ENCODE results near the gene CDK17.

The CDK17 gene

DNA sequence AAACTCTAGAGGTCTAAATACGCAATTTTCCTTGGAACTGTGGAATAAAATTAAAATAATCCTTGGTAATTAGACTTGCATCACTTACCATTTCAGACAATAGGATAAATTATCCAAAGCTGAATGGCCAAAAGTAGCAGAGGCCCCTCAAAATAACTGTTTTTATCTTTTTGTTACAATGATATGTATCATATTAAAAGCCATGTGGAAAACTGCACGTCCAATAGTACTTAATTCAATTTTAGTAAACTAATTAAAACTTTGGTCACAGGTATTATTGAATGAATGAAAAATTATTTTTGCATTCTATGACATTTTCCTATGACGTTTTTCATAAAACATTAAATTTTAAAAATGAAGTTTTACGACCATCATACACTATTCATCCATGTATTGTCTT, 98.5 kb downstream of the CDK17 start:
- H3K36me3 ChIP-seq (replicated peaks): peaks cover 10% of the 10 kb centered on the region; the same call in 1 of the 2 replicates
- H3K9me3 ChIP-seq: no peaks in the 10 kb centered on the region
- in situ Hi-C loops (cut with MboI; ENCODE audit: low sequenced_read_pairs): no loop called here
- no peak overlapping the region for H3K4me3 ChIP-seq
- peaks cover 23% of the 10 kb centered on the region for H3K4me1 ChIP-seq
- H3K27me3 ChIP-seq (ENCODE audit: low read depth): no peaks in the 10 kb centered on the region
- no peak for DNase-seq (ENCODE audit: low spot score in 2 of 2)

DNA sequence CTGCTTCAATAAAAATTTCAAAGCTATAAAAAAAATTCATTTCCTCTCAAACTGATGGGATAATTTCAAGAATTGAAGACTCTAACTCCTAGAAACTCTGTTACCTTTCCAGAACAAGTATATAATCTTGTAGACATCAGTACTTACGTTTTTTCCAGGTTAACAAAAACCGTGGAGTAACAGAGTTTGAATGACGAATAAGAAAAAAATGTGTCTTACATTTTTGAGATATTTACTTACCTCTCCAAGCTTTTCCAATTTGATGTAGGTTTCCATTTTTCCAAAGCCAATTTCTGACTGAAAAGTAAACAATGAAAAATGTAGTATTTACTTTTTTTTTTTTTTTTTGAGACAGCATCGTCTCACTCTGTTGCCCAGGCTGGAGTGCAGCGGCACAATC, 100.2 kb downstream of the CDK17 start:
- peaks cover 22% of the 10 kb centered on the region for H3K4me1 ChIP-seq
- no peak for DNase-seq (ENCODE audit: low spot score in 2 of 2)
- in situ Hi-C loops (cut with MboI; ENCODE audit: low sequenced_read_pairs): no loop called here
- no peaks in the 10 kb centered on the region for H3K9me3 ChIP-seq
- H3K36me3 ChIP-seq (replicated peaks): peaks cover 11% of the 10 kb centered on the region; the same call in 1 of the 2 replicates
- no peak overlapping the region for H3K4me3 ChIP-seq
- no peaks in the 10 kb centered on the region for H3K27me3 ChIP-seq (ENCODE audit: low read depth)

DNA sequence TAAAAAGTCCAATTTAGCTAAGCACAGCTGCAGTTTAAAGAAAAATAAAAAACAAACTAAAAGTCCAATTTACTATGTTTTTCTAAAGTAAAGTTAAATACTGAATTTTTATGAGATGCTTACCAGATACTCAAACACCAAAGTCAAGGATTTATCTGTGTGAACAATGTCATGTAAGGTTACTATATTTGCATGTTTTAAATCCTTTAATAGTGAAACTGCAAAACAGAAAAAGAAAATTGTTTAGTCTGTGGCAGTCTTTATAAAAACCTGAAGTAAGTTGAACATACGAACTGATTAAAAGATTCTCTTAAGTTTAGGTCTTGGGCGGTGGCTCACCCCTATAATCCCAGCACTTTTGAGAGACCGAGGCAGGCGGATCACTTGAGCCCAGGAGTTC, 102.7 kb downstream of the CDK17 start:
- H3K36me3 ChIP-seq (replicated peaks): peaks cover 16% of the 10 kb centered on the region; the same call in 1 of the 2 replicates
- no peak for DNase-seq (ENCODE audit: low spot score in 2 of 2)
- no peaks in the 10 kb centered on the region for H3K27me3 ChIP-seq (ENCODE audit: low read depth)
- in situ Hi-C loops (cut with MboI; ENCODE audit: low sequenced_read_pairs): no loop called here
- no peaks in the 10 kb centered on the region for H3K9me3 ChIP-seq
- H3K4me3 ChIP-seq: no peak overlapping the region
- H3K4me1 ChIP-seq: peaks cover 3% of the 10 kb centered on the region

DNA sequence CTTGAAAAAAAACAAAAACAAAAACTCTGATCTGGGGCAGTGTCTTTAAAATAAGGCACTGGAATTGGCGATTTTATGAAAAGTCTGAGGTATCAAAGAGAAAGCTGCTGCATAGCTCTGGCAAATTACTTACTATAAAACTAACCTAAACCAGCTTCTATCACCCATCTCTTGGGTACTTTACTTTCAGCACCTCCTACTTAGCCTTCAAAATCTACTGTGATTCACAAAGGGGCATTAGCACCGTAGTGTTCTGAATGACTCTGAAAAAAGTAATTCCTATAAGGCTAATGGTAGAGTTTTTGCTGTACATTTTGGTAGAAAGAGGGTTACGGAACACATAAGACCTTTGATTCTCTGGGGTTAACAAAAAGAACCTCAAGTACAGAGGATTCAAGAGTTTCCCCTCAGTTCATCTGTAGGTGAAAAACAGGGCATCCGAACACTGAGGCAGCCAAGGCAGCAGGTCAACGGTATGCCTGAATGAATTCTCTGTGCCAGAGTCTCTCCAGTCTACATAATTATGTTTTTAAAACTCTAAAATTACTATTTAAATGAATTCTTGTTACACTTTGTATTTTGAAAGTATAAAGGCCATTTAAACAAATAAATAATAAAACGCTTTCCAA, 104.6 kb downstream of the CDK17 start:
- in situ Hi-C loops (cut with MboI; ENCODE audit: low sequenced_read_pairs): no loop called here
- H3K36me3 ChIP-seq (replicated peaks): peaks cover 16% of the 10 kb centered on the region; the same call in 1 of the 2 replicates

DNA sequence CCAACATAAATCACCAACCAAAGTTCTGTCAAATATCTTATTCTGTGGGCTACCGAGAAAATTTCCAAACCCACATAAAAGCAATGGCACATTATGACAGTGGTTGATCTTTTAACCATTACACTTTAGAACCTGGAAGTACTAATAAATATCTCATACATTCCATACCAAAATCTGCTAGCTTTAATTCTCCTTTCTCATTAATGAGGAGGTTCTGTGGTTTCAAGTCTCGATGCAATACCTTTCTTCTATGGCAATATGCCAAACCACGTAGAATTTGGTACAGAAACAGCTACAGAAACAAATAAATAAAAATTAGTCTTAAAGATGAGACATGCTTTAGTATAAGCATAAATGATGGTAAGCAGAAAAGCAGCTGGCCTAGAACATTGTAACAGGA, 105.4 kb downstream of the CDK17 start:
- Histone ChIP-seq H3K4me1 (no peaks in the 10 kb centered on the region; the same call in 1 of the 2 replicates), H3K27me3 (ENCODE audit: low read depth) (no peaks in the 10 kb centered on the region), H3K36me3 (replicated peaks) (peaks cover 16% of the 10 kb centered on the region; the same call in 1 of the 2 replicates), H3K4me3 (no peak overlapping the region), H3K9me3 (no peaks in the 10 kb centered on the region)
- in situ Hi-C loops (cut with MboI; ENCODE audit: low sequenced_read_pairs): no loop called here
- DNase-seq (ENCODE audit: low spot score in 2 of 2): no peak

More for the DNA sequence above, 104.6 kb downstream of the CDK17 start:
- no peak overlapping the region for H3K4me3 ChIP-seq
- H3K4me1 ChIP-seq: no peaks in the 10 kb centered on the region; the same call in 1 of the 2 replicates
- no peaks in the 10 kb centered on the region for H3K27me3 ChIP-seq (ENCODE audit: low read depth)
- DNase-seq (ENCODE audit: low spot score in 2 of 2): no peak
- H3K9me3 ChIP-seq: no peaks in the 10 kb centered on the region

DNA sequence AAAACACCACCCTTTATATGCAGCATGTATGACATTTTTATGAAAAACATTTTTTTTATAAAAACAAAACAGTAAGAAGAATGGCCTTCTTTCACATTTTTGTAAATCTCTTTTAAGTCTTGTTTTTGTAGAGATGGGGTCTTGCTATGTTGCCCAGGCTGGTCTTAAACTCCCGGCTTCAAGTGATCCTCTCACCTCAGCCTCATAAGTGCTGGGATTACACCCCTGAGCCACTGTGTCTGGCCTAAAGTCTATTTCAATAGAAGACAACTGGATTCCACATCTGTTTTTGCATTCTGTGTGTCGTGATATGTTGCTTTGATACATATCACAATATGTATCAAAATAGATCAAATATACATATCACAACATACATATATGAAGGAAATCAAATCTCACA, 107.1 kb downstream of the CDK17 start:
- H3K27me3 ChIP-seq (ENCODE audit: low read depth): no peaks in the 10 kb centered on the region
- H3K9me3 ChIP-seq: no peaks in the 10 kb centered on the region
- H3K36me3 ChIP-seq (replicated peaks): peaks cover 17% of the 10 kb centered on the region; the same call in 1 of the 2 replicates
- no peaks in the 10 kb centered on the region for H3K4me1 ChIP-seq
- in situ Hi-C loops (cut with MboI; ENCODE audit: low sequenced_read_pairs): no loop called here
- no peak overlapping the region for H3K4me3 ChIP-seq
- no peak for DNase-seq (ENCODE audit: low spot score in 2 of 2)

DNA sequence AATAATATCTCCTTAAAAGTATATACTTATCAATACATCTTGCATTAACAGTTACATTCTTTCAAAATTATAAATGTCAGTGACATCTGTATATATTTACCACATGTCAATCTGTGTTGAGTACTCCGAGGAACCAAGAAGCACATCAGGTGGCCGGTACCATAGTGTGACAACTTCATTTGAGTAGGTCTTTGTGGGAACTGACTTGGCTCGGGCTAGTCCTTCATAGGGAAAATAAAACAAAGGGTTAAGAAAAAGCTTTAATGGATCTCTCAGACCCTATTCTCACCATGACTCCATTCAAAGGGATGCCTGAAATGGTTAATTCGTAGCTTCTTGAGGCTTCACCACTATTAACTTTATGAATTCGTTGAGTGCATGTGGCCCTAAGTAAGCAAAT, 111.2 kb downstream of the CDK17 start:
- DNase-seq (ENCODE audit: low spot score in 2 of 2): no peak
- Histone ChIP-seq H3K36me3 (replicated peaks) (peaks cover 29% of the 10 kb centered on the region), H3K9me3 (no peaks in the 10 kb centered on the region), H3K27me3 (ENCODE audit: low read depth) (no peaks in the 10 kb centered on the region), H3K4me1 (no peaks in the 10 kb centered on the region), H3K4me3 (no peak overlapping the region)
- in situ Hi-C loops (cut with MboI; ENCODE audit: low sequenced_read_pairs): no loop called here

DNA sequence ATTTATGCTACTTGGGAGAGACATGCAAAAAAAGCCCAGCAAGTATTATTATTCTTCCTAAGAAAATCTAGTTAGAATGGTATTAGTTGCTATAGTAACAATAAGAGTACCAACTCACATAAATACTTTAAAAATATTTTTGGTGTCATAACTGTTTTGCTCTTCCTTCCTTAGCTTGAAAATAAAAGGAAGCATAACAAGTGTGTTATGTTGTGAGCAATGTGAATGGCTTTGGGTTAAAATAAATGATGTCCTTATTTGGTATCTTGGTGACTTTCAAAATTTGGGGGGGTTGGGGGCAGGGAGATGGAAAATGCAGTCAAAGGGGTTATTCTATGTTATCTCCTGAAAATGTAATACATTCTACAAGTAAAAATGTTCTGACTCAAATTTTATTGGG, 115.1 kb downstream of the CDK17 start:
- Histone ChIP-seq H3K4me1 (peaks cover under 1% of the 10 kb centered on the region; the same call in 1 of the 2 replicates), H3K4me3 (no peak overlapping the region), H3K9me3 (no peaks in the 10 kb centered on the region), H3K27me3 (ENCODE audit: low read depth) (no peaks in the 10 kb centered on the region), H3K36me3 (replicated peaks) (peaks cover 56% of the 10 kb centered on the region)
- no peak for DNase-seq (ENCODE audit: low spot score in 2 of 2)
- in situ Hi-C loops (cut with MboI; ENCODE audit: low sequenced_read_pairs): no loop called here

DNA sequence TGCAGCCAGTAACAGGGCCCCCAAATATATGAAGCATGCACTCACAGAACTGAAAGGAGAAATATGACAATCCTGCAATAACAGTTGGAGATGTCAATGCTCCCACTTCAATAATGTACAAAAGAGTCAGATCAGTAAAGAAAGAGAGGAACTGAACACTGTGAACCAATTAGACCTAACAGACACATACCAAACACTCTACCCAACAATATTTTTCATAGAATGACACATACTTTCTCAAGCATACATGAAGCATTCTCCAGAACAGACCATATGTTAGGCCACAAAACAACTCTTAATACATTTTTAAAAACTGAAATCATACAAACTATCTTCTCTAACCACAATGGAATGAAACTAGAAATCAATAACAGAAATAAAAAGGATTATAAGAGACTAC, 125.9 kb downstream of the CDK17 start:
- H3K9me3 ChIP-seq: no peaks in the 10 kb centered on the region
- peaks cover 8% of the 10 kb centered on the region for H3K36me3 ChIP-seq (replicated peaks)
- H3K4me3 ChIP-seq: no peak overlapping the region
- no peaks in the 10 kb centered on the region for H3K27me3 ChIP-seq (ENCODE audit: low read depth)
- H3K4me1 ChIP-seq: no peaks in the 10 kb centered on the region
- no peak for DNase-seq (ENCODE audit: low spot score in 2 of 2)
- in situ Hi-C loops (cut with MboI; ENCODE audit: low sequenced_read_pairs): no loop called here

DNA sequence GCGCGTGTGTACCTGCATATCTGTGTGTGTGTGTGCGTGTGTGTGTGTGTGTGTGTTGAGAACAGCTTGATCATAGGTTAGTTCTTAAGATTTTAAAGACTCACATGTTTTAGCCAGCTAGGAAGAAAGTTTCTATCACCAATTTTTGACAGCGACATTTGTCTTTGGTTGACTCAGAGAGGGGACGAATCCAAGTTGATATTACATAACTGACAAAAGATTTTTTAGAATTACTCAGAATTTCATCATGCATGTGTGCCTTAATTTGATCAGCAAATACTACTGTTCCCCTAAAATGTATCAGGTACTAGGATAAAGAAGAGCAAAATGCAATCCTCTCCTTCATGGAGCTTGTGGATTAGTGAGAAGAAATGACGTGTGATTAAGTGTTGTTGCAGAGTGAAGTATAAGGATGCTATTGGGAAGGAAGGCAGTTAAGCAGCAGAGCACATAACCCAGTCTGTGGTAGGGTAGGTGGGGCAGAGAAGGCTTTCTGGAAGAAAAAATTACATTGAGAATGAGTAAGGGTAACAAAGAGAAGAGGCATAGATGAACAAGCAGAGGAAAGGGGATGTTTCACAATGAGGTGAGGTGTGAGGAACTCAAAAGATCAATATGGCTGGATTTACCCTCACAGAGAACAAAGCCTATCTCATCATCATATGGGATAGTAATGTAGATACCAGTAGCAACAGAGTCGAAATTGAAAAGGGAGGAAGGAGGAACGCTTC, 128.6 kb downstream of the CDK17 start:
- no peaks in the 10 kb centered on the region for H3K4me1 ChIP-seq
- in situ Hi-C loops (cut with MboI; ENCODE audit: low sequenced_read_pairs): no loop called here
- H3K9me3 ChIP-seq: no peaks in the 10 kb centered on the region
- no peak overlapping the region for H3K4me3 ChIP-seq
- DNase-seq (ENCODE audit: low spot score in 2 of 2): no peak
- H3K36me3 ChIP-seq (replicated peaks): peaks cover 13% of the 10 kb centered on the region
- H3K27me3 ChIP-seq (ENCODE audit: low read depth): no peaks in the 10 kb centered on the region

DNA sequence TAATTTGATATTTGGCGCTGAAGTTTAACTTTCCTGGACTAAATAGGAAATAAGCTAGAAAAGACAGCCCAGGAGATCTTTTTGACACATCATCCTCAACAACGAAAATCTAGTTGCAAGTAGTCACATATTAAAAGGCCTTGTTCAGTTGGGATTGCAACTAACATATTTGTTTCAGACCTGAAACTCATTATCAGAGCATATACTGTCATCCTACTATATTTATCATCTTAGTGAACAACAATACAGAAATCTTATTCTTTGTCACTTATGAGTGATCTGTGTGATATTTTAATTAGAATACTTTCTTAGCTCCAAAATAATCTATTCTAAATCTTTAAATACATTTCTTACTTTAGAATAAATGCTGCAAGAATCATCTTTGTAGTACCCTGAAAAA, 134.0 kb downstream of the CDK17 start:
- in situ Hi-C loops (cut with MboI; ENCODE audit: low sequenced_read_pairs): no loop called here
- Histone ChIP-seq H3K9me3 (no peaks in the 10 kb centered on the region), H3K4me3 (no peak overlapping the region), H3K4me1 (no peaks in the 10 kb centered on the region), H3K27me3 (ENCODE audit: low read depth) (no peaks in the 10 kb centered on the region), H3K36me3 (replicated peaks) (peaks cover 5% of the 10 kb centered on the region; the same call in 1 of the 2 replicates)
- no peak for DNase-seq (ENCODE audit: low spot score in 2 of 2)

DNA sequence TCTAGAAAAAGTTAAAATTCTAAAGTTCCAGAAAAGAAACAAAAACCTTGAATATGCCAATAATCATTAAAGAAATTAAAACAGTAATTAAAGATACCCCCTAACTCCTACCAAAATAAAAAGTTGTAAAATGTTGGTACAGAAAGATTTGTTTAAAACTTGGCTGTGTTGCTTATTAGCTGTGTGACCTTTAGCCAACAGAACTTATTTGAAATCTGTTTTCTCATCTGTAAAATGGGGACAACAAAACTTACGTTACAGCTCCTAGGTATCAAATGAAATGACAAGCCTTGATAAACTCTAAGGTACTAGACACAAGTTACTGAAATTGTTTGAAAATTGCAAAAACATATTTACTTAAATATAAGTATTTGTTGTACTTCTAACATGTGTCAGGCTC, 134.4 kb downstream of the CDK17 start:
- Histone ChIP-seq H3K27me3 (ENCODE audit: low read depth) (no peaks in the 10 kb centered on the region), H3K36me3 (replicated peaks) (peaks cover 5% of the 10 kb centered on the region; the same call in 1 of the 2 replicates), H3K4me3 (no peak overlapping the region), H3K9me3 (no peaks in the 10 kb centered on the region), H3K4me1 (no peaks in the 10 kb centered on the region)
- no peak for DNase-seq (ENCODE audit: low spot score in 2 of 2)
- in situ Hi-C loops (cut with MboI; ENCODE audit: low sequenced_read_pairs): no loop called here

DNA sequence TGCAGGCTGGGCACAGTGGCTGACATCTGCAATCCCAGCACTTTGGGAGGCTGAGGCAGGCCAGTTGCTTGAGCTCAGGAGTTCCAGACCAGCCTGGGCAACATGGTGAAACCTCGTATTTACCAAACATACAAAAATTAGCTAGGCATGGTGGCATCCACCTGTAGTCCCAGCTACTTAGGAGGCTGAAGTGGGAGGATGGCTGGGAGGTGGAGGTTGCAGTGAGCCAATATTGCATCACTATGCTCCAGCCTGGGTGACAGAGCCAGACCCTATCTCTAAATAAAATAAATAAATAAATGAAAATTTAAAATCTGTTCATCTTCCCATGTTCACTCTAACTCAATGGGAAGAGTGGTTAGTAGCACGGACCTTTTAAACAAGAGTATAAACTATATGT, 134.8 kb downstream of the CDK17 start:
- Histone ChIP-seq H3K4me1 (no peaks in the 10 kb centered on the region), H3K4me3 (no peak overlapping the region), H3K27me3 (ENCODE audit: low read depth) (no peaks in the 10 kb centered on the region), H3K9me3 (no peaks in the 10 kb centered on the region), H3K36me3 (replicated peaks) (peaks cover 5% of the 10 kb centered on the region; the same call in 1 of the 2 replicates)
- in situ Hi-C loops (cut with MboI; ENCODE audit: low sequenced_read_pairs): no loop called here
- no peak for DNase-seq (ENCODE audit: low spot score in 2 of 2)

DNA sequence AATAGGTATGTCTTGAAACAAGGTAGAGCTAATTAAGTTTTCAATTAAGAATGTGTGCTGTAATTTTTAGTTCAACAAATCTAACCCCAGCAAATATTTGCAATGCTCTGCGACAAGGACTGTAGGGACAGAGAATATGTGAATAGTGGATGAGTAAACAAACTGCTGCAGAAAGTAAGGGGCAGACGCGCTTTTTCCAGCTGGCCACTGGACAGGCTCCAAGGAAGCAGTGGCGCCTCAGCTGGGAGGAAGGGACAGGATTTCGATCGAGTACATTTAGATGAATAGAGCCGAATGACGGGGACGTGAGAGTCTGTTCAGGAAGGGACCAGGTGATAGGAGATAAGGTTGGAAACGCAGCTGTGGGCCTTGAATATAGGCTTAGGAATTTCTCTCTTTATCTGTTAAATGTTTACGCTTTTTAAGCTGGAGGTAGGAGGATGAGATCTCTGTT, 136.8 kb downstream of the CDK17 start:
- no peak for DNase-seq (ENCODE audit: low spot score in 2 of 2)
- in situ Hi-C loops (cut with MboI; ENCODE audit: low sequenced_read_pairs): no loop called here
- no peak overlapping the region for H3K4me3 ChIP-seq
- H3K4me1 ChIP-seq: no peaks in the 10 kb centered on the region
- H3K9me3 ChIP-seq: no peaks in the 10 kb centered on the region
- no peaks in the 10 kb centered on the region for H3K27me3 ChIP-seq (ENCODE audit: low read depth)
- peaks cover 5% of the 10 kb centered on the region; the same call in 1 of the 2 replicates for H3K36me3 ChIP-seq (replicated peaks)
